Thyroid gland (tissue), 4 donors: ENCODE measurements around the gene SLC45A1.

ENCODE experiments used
- CTCF ChIP-seq, 6 experiments: fragments of 200-600 bp in 3 of 6; fragments of 450-650 bp in 3 of 6; sonication (generic) in 3 of 6; IDR thresholded peaks; one replicate each; pipeline ENCODE4 v1.5.1; 2016 to 2019; ENCODE audit warnings: antibody characterized with exemption in 6 of 6, mild to moderate bottlenecking in 2 of 6, inconsistent platforms in 1 of 6, moderate library complexity in 1 of 6
- POLR2A ChIP-seq, 2 donors: fragments of 450-650 bp; IDR thresholded peaks; one replicate each; pipeline ENCODE4 v1.6.1; 2017; ENCODE audit warnings: antibody characterized with exemption in 2 of 2, mild to moderate bottlenecking in 2 of 2, moderate library complexity in 1 of 2

GRCh38 chr1:8392522-8392921 lies 74.6 kb downstream of the SLC45A1 start:
- no peak for TF ChIP-seq CTCF (IDR thresholded peaks at IDR 0.05)
- no peak for TF ChIP-seq POLR2A (IDR thresholded peaks at IDR 0.05)
